DND-41 (cell line): Measurements from ENCODE around the gene FCAMR.

ENCODE experiments used
- CTCF ChIP-seq: IDR thresholded peaks from 2 replicates; pipeline ENCODE4 v1.5.1; 2012; ENCODE audit warnings: borderline replicate concordance, low read length, moderate library complexity, mild to moderate bottlenecking; ENCODE audit not compliant: poor library complexity, severe bottlenecking; ENCODE audit errors: extremely low read depth
- EZH2 ChIP-seq: IDR thresholded peaks from 3 replicates; pipeline ENCODE4 v1.6.1; 2012; ENCODE audit warnings: borderline replicate concordance, low read depth, mild to moderate bottlenecking, moderate library complexity, low read length, inconsistent platforms; ENCODE audit not compliant: severe bottlenecking

GRCh38 chr1:206949641-206950040 is 20.6 kb downstream of the FCAMR start:
- TF ChIP-seq CTCF (no peak), EZH2 (no peak)
